GM12874 (cell line): ENCODE measurements around the gene PPP2R2D.

Experiments used
- TF ChIP-seq, protein P1 (sequence below): IDR thresholded peaks from 2 replicates; pipeline ENCODE4 v1.5.1; 2011; ENCODE audit warnings: low read depth, mild to moderate bottlenecking, control low read depth, low read length, moderate library complexity; ENCODE audit not compliant: insufficient read depth

Gene PPP2R2D

DNA sequence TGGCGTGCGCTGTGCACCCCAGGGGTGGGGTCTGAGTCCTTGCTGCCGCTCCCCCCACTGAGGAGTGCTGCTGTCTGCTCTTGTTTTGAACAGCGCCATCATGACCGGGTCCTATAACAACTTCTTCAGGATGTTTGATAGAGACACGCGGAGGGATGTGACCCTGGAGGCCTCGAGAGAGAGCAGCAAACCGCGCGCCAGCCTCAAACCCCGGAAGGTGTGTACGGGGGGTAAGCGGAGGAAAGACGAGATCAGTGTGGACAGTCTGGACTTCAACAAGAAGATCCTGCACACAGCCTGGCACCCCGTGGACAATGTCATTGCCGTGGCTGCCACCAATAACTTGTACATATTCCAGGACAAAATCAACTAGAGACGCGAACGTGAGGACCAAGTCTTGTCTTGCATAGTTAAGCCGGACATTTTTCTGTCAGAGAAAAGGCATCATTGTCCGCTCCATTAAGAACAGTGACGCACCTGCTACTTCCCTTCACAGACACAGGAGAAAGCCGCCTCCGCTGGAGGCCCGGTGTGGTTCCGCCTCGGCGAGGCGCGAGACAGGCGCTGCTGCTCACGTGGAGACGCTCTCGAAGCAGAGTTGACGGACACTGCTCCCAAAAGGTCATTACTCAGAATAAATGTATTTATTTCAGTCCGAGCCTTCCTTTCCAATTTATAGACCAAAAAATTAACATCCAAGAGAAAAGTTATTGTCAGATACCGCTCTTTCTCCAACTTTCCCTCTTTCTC, 55.0 kb downstream of the PPP2R2D start:
- TF ChIP-seq, protein P1, sequence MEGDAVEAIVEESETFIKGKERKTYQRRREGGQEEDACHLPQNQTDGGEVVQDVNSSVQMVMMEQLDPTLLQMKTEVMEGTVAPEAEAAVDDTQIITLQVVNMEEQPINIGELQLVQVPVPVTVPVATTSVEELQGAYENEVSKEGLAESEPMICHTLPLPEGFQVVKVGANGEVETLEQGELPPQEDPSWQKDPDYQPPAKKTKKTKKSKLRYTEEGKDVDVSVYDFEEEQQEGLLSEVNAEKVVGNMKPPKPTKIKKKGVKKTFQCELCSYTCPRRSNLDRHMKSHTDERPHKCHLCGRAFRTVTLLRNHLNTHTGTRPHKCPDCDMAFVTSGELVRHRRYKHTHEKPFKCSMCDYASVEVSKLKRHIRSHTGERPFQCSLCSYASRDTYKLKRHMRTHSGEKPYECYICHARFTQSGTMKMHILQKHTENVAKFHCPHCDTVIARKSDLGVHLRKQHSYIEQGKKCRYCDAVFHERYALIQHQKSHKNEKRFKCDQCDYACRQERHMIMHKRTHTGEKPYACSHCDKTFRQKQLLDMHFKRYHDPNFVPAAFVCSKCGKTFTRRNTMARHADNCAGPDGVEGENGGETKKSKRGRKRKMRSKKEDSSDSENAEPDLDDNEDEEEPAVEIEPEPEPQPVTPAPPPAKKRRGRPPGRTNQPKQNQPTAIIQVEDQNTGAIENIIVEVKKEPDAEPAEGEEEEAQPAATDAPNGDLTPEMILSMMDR: no peak

DNA sequence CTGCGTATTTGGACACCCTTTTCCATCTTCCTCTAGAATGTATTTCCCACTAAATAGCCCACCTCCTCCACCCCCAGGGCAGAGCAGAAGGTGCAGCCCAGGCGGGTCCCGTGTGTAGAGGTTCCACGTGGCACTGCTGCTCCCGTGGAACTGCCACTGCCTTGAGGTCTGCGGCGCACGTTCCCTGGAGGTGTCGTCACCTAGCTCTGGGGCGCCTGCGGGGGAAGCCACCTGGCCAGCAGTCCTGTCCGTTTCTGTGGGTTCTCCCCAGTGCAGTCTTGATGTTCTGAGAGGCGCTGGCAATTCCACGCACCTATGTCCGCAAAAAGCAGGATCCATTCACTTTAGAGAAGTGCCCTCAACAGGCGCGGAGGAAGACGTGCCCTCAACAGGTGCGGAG, 59.0 kb downstream of the PPP2R2D start:
- TF ChIP-seq, protein P1: no peak

DNA sequence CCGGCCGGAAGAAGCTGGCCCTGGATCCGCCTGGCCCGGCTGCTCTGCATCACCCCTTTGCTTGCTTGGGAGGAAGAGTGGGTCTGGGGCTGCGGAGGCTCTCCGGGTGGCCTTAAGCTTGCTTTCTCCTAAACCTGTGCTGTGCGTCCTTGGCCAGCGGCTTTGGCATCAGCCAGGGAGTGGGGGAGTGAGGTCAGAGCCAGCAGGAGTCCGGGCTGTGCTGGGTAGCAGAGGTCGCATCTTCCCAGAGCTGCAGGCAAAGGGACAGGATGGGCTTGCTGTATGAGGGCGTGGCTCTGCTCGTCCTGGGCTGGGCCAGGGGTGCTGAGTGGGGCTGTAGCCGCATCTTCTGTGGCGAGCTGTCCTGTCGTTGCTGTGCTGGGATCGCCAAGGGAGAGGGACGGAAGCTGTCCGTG, 59.8 kb downstream of the PPP2R2D start:
- TF ChIP-seq, protein P1: no peak

DNA sequence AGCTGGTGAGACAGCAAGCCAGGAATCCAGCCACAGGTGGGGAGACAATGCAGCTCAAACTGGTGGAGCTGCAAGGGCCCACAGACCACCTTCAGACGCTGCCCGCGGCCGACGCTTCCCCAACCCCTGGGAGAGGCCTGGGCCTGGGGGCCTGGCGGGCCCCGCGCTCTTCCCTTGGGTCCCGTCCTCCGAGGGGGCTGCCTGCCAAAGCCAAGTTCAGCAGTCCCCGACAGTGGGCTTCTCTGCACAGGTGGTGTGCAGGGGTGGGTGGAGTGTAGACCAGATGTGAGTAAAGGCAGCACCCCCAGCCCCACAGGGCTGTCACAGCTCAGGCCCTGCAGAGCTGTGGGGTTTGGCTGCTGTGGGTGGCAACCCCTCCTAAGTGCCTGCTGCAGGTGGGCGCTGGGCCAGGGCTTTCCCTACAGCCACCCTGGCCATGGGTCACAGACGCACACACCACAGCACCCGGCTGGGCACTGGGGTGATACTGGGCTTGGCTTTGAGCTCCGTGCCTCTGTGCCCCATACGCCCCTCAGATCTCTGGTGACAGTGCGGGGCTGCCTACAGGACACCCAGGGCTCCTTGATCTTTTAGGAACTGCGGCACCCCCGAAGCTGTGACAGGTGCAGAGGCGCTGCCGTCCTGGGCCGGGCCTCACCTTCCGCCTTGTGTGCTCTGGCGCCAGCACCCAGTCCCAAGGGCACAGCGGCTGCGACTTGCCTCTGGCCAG, 60.4 kb downstream of the PPP2R2D start:
- TF ChIP-seq, protein P1: no peak

DNA sequence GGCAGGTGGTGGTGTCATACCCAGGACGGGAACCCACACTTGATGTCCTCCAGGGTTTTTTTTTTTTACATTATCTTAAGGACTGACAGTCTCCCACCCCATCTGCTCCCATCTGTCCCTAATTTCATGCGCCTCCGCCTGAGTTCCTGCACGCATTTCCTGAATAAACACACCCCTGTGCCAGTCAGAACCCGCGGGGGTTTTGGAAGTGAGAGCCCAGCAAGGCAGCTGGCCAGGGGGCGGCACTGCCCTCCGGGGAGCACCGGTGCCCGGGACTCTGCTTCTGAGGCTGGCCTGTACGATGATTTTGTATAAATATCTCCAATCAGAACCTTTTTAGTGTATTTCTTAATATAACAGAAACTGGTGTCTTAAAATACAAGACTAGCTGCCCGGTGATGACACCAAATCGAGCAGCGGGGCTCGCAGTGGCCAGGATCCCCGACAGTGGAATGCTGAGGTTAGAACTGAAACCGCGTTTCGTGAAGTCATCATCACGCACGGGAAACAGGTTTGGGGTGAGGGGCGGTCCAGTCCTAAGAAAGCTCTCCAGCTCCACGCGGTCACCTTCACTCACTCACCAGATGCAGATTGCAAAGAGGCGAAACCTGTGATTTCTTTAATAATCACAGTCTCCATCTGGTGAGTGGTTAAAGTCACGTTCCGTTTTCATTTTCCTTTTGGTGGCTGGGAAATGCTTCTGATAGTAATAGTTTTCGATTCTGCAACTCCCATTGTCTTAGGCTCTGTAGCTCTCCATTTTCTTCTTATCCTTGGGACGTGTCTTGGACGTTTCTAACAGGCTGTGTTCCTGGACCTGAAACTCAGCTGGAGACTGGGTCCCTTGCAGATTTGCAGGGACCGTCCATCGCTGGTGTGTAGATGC, 61.2 kb downstream of the PPP2R2D start:
- TF ChIP-seq, protein P1: no peak

DNA sequence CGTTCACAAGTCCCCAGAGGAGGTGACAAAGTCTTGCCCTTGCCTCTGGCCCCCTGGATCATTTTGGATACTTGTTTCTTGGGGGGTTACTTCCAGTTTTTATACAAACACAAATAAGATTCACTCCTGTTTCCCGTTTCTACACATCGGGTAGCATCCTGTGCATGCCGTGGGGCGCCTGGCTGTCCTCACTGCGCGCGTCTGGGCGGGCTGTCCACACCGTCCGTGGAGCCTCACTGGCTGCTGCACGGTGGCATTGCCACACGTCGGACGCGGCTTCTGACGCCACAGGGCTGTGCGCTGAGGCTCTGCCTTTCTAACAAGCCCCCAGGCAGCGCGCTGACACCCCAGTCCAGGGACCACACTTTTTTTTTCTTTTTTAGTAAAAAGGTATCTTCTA, 62.5 kb downstream of the PPP2R2D start:
- TF ChIP-seq, protein P1: no peak

DNA sequence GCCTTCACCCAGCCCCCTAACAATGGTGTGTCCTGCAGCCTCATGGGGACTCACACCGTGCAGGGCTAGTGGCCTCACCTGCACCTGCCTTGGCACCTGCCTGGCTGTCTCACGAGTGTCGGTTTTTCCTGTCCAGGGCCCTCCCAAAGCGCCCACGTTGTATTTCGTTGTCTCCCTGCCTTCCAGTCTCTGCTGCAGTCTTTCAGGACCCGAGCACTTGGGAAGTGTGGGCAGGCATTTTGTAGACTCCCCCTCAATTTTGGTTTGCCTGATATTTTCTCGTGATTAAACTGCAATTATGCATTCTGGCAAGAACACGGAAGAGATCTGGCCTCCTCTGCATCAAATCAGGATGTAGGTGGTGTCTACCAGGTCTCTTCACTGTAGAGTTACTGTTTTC, 63.0 kb downstream of the PPP2R2D start:
- TF ChIP-seq, protein P1: no peak
